Measurements from ENCODE around the gene TFF3. TPM values are rescaled to one million over a fixed set of nuclear protein-coding genes. Genes with fewer than 3 reads are reported as not detected.

TFF3 gene
- total and polyA plus RNA-seq, 10 of the 15 experiments (the other 5 are each of a cell fraction or from before 2014, with no cell fraction given): not detected

DNA sequence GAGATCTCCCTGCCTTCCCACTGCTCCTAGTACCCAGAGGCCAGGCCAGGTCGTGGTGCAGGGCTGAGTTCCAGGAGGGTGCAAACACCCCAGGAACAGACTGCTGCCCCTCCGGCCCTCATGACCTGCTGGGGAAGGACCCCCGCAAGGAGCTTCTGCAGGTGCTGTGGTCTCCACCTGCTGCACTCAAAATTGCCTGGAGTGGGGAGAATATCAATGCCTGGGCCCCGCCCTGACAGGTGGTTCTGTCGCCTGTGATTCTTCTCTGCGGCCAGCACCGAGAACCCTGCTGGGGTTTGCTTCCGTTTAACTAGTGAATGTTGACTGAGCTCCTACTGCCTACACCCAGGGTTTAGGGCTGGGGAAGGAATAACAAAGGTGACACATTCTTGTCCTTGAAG is 2.1 kb upstream of the TFF3 start:
- Histone ChIP-seq H4K20me1 (ENCODE audit: control insufficient read depth, insufficient read depth) (no peaks in the 10 kb centered on the region), H3K27ac (ENCODE audit: control insufficient read depth, insufficient read depth) (no peak overlapping the region), H3K9ac (ENCODE audit: control insufficient read depth, insufficient read depth, low read length) (no peak overlapping the region), H3K79me2 (ENCODE audit: control insufficient read depth, insufficient read depth, low read length) (no peaks in the 10 kb centered on the region), H2AFZ (ENCODE audit: control insufficient read depth, low read depth, low read length) (no peak overlapping the region), H3K4me2 (ENCODE audit: control insufficient read depth, insufficient read depth) (no peak overlapping the region), H3K4me3 (no peak overlapping the region), H3K4me1 (ENCODE audit: control insufficient read depth, insufficient read depth, low read length) (peaks cover 3% of the 10 kb centered on the region), H3K9me3 (replicated peaks; ENCODE audit: control insufficient read depth, insufficient read depth, low read length) (no peaks in the 10 kb centered on the region), H3K36me3 (ENCODE audit: control insufficient read depth in 2 of 2, insufficient read depth in 2 of 2, low read length in 1 of 2) (no peaks in the 10 kb centered on the region), H3K27me3 (replicated peaks in 1 of 2; ENCODE audit: control insufficient read depth in 2 of 2, insufficient read depth in 2 of 2, low read length in 1 of 2) (no peaks in the 10 kb centered on the region)
- in situ Hi-C loops (cut with MboI): no loop called here
- WGBS (ENCODE audit: insufficient coverage, insufficient replicate concordance, low lambda C conversion rate, missing lambda C conversion rate): 49% methylated on average over 8 of the region's 8 CpGs
- ChIA-PET RAD21 (ENCODE audit: unreplicated experiment) (no interaction called here), CTCF (no interaction called here), SMC1A (ENCODE audit: uncharacterized antibody, unreplicated experiment) (no interaction called here), POLR2A (no interaction called here)
- FAIRE-seq (no peak), DNase-seq (ENCODE audit: low read depth, low spot score) (no peak), ATAC-seq (no peak)
- BruUV-seq (replicated peaks): no TSS peak
- intact Hi-C loops (cut with micrococcal nuclease; ENCODE audit: unreplicated experiment): no loop called here
- TF ChIP-seq MXI1 (IDR thresholded peaks at IDR 0.05; ENCODE audit: low read depth, low read length): no peak
- TF ChIP-seq, protein P1, sequence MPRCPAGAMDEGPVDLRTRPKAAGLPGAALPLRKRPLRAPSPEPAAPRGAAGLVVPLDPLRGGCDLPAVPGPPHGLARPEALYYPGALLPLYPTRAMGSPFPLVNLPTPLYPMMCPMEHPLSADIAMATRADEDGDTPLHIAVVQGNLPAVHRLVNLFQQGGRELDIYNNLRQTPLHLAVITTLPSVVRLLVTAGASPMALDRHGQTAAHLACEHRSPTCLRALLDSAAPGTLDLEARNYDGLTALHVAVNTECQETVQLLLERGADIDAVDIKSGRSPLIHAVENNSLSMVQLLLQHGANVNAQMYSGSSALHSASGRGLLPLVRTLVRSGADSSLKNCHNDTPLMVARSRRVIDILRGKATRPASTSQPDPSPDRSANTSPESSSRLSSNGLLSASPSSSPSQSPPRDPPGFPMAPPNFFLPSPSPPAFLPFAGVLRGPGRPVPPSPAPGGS (IDR thresholded peaks at IDR 0.05; ENCODE audit: borderline replicate concordance, insufficient read depth, low read depth, low read length, poor library complexity, severe bottlenecking): no peak
- TF ChIP-seq, protein P2, sequence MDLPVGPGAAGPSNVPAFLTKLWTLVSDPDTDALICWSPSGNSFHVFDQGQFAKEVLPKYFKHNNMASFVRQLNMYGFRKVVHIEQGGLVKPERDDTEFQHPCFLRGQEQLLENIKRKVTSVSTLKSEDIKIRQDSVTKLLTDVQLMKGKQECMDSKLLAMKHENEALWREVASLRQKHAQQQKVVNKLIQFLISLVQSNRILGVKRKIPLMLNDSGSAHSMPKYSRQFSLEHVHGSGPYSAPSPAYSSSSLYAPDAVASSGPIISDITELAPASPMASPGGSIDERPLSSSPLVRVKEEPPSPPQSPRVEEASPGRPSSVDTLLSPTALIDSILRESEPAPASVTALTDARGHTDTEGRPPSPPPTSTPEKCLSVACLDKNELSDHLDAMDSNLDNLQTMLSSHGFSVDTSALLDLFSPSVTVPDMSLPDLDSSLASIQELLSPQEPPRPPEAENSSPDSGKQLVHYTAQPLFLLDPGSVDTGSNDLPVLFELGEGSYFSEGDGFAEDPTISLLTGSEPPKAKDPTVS (IDR thresholded peaks at IDR 0.05; ENCODE audit: low read depth, low read length): no peak
- TF ChIP-seq, protein P3, sequence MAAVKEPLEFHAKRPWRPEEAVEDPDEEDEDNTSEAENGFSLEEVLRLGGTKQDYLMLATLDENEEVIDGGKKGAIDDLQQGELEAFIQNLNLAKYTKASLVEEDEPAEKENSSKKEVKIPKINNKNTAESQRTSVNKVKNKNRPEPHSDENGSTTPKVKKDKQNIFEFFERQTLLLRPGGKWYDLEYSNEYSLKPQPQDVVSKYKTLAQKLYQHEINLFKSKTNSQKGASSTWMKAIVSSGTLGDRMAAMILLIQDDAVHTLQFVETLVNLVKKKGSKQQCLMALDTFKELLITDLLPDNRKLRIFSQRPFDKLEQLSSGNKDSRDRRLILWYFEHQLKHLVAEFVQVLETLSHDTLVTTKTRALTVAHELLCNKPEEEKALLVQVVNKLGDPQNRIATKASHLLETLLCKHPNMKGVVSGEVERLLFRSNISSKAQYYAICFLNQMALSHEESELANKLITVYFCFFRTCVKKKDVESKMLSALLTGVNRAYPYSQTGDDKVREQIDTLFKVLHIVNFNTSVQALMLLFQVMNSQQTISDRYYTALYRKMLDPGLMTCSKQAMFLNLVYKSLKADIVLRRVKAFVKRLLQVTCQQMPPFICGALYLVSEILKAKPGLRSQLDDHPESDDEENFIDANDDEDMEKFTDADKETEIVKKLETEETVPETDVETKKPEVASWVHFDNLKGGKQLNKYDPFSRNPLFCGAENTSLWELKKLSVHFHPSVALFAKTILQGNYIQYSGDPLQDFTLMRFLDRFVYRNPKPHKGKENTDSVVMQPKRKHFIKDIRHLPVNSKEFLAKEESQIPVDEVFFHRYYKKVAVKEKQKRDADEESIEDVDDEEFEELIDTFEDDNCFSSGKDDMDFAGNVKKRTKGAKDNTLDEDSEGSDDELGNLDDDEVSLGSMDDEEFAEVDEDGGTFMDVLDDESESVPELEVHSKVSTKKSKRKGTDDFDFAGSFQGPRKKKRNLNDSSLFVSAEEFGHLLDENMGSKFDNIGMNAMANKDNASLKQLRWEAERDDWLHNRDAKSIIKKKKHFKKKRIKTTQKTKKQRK (IDR thresholded peaks at IDR 0.05; ENCODE audit: low read depth, low read length): no peak
- no peak for TF ChIP-seq CREB1 (IDR thresholded peaks at IDR 0.05; ENCODE audit: low read depth)
- TF ChIP-seq NFYB (IDR thresholded peaks at IDR 0.05; ENCODE audit: insufficient read depth, low read depth, low read length): no peak
- no peak for TF ChIP-seq NFYA (IDR thresholded peaks at IDR 0.05; ENCODE audit: borderline replicate concordance, low read depth, low read length)
- no peak for TF ChIP-seq SMC3 (IDR thresholded peaks at IDR 0.05; ENCODE audit: borderline replicate concordance, low read length)
- TF ChIP-seq, protein P4, sequence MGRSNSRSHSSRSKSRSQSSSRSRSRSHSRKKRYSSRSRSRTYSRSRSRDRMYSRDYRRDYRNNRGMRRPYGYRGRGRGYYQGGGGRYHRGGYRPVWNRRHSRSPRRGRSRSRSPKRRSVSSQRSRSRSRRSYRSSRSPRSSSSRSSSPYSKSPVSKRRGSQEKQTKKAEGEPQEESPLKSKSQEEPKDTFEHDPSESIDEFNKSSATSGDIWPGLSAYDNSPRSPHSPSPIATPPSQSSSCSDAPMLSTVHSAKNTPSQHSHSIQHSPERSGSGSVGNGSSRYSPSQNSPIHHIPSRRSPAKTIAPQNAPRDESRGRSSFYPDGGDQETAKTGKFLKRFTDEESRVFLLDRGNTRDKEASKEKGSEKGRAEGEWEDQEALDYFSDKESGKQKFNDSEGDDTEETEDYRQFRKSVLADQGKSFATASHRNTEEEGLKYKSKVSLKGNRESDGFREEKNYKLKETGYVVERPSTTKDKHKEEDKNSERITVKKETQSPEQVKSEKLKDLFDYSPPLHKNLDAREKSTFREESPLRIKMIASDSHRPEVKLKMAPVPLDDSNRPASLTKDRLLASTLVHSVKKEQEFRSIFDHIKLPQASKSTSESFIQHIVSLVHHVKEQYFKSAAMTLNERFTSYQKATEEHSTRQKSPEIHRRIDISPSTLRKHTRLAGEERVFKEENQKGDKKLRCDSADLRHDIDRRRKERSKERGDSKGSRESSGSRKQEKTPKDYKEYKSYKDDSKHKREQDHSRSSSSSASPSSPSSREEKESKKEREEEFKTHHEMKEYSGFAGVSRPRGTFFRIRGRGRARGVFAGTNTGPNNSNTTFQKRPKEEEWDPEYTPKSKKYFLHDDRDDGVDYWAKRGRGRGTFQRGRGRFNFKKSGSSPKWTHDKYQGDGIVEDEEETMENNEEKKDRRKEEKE (IDR thresholded peaks at IDR 0.05): no peak
- TF ChIP-seq EGR1 (IDR thresholded peaks at IDR 0.05; ENCODE audit: borderline replicate concordance in 1 of 2, low read depth in 2 of 2, low read length in 2 of 2): no peak
- TF ChIP-seq EED (IDR thresholded peaks at IDR 0.05; ENCODE audit: low read depth): no peak
- no peak for TF ChIP-seq NBN (IDR thresholded peaks at IDR 0.05)
- no peak for TF ChIP-seq MEF2A (IDR thresholded peaks at IDR 0.05; ENCODE audit: insufficient read depth, low read depth, low read length)
- TF ChIP-seq TAF1 (IDR thresholded peaks at IDR 0.05; ENCODE audit: borderline replicate concordance, low read depth, low read length): no peak
- TF ChIP-seq HCFC1 (IDR thresholded peaks at IDR 0.05; ENCODE audit: low read length): no peak

Measured in GM12878 (cell line).